Lung (tissue), 12 donors: Measurements from ENCODE around the gene PCDH9. TPM values are rescaled to one million over a fixed set of nuclear protein-coding genes. Genes with fewer than 3 reads are reported as not detected.

Source experiments
- ATAC-seq: fragments of 200-7000 bp; cut with Tn5 transposase; one replicate; pipeline ENCODE4 v1.9.1; 2020; ENCODE audit warnings: moderate number of reproducible peaks; ENCODE audit not compliant: insufficient read depth, low FRiP score
- DNase-seq, 3 donors: peaks; one replicate each; pipeline ENCODE4 v3.0.0-alpha.2; 2013 to 2017
- H3K27ac ChIP-seq, 2 donors: one replicate each; pipeline ENCODE4 v1.5.1; 2013; ENCODE audit warnings: mild to moderate bottlenecking in 2 of 2, moderate library complexity in 2 of 2, control low read depth in 1 of 2, inconsistent platforms in 1 of 2, low read depth in 1 of 2, low read length in 1 of 2
- H3K27me3 ChIP-seq, 3 donors: one replicate each; pipeline ENCODE4 v1.5.1; 2013; ENCODE audit warnings: low read length in 2 of 3; ENCODE audit not compliant: control insufficient read depth in 3 of 3, insufficient read depth in 3 of 3
- H3K36me3 ChIP-seq, 4 donors: one replicate each; pipeline ENCODE4 v1.5.1; 2013; ENCODE audit warnings: low read length in 4 of 4, mild to moderate bottlenecking in 1 of 4, moderate library complexity in 1 of 4; ENCODE audit not compliant: control insufficient read depth in 4 of 4, insufficient read depth in 4 of 4
- H3K4me1 ChIP-seq, 5 donors: one replicate each; pipeline ENCODE4 v1.5.1; 2013; ENCODE audit warnings: low read length in 5 of 5, mild to moderate bottlenecking in 2 of 5, moderate library complexity in 1 of 5; ENCODE audit not compliant: control insufficient read depth in 5 of 5, insufficient read depth in 5 of 5
- H3K4me3 ChIP-seq: one replicate; pipeline ENCODE4 v1.5.1; 2013; ENCODE audit warnings: mild to moderate bottlenecking, control low read depth, moderate library complexity
- H3K9ac ChIP-seq, 2 donors: one replicate each; pipeline ENCODE4 v1.5.1; 2013; ENCODE audit warnings: low read length in 2 of 2, control low read depth in 1 of 2; ENCODE audit not compliant: insufficient read depth in 1 of 2
- H3K9me3 ChIP-seq, 4 donors: one replicate each; pipeline ENCODE4 v1.5.1; 2013; ENCODE audit warnings: low read length in 3 of 4, mild to moderate bottlenecking in 1 of 4, moderate library complexity in 1 of 4; ENCODE audit not compliant: control insufficient read depth in 4 of 4, insufficient read depth in 3 of 4
- CTCF ChIP-seq: IDR thresholded peaks from 2 replicates; pipeline ENCODE4 v1.5.1; 2012; ENCODE audit warnings: mild to moderate bottlenecking; ENCODE audit errors: control extremely low read depth, extremely low read depth
- WGBS, 2 donors: extraction: QIAGEN DNeasy Blood & Tissue Kit; methylation state at CpG; one replicate each; pipeline ENCODE4 v1.1.7; 2013; 5-methylcytosine and 5-hydroxymethylcytosine counted together
- polyA plus RNA-seq, 2 donors: library from polyadenylated mRNA; stranded (reverse); fragments of 200-250 nt; gene quantifications; one replicate each; pipeline ENCODE4 v1.2.1, GENCODE V29; 2013
- total RNA-seq, 2 donors: library from RNA; depleted of rRNA in 1 of 2; stranded (reverse); fragments of >200 nt in 1 of 2; gene quantifications; one replicate each; pipeline ENCODE4 v1.2.1, GENCODE V29; 2014 to 2021
- donor health status: control.
- donor health status: control.
- donor health status: Bipolar disorder and iron deficiency.
- donor health status: healthy.
- donor health status: DM: yes; HTN: yes; CAD: no.

PCDH9 gene
- total and polyA plus RNA-seq, 4 donors: 0.68 to 22.2 (median 4.1) TPM

- Histone ChIP-seq H3K9ac (no peak overlapping the region), H3K4me1 (peaks cover 0 to 10% (median 0%) of the 10 kb centered on the region in 5 donors), H3K27ac (no peak overlapping the region), H3K9me3 (no peaks in the 10 kb centered on the region), H3K27me3 (no peaks in the 10 kb centered on the region), H3K4me3 (no peak overlapping the region), H3K36me3 (no peaks in the 10 kb centered on the region)
- no peak for TF ChIP-seq CTCF
- DNase-seq (no peak), ATAC-seq (no peak)
These were observed 566.4 kb downstream of the PCDH9 start for GRCh38 chr13:66663711-66664110.

- TF ChIP-seq CTCF: no peak
- ATAC-seq (no peak), DNase-seq (no peak)
- Histone ChIP-seq H3K27ac (no peak overlapping the region), H3K9me3 (no peaks in the 10 kb centered on the region), H3K36me3 (no peaks in the 10 kb centered on the region), H3K9ac (no peak overlapping the region), H3K27me3 (no peaks in the 10 kb centered on the region), H3K4me3 (no peak overlapping the region), H3K4me1 (peaks cover 0 to 10% (median 0%) of the 10 kb centered on the region in 5 donors)
- WGBS, 2 donors: 73 to 88% methylated on average over 2 of the region's 2 CpGs
These were observed 566.9 kb downstream of the PCDH9 start for GRCh38 chr13:66663206-66663605.

- Histone ChIP-seq H3K36me3 (no peaks in the 10 kb centered on the region), H3K4me1 (peaks cover 0 to 15% (median 0%) of the 10 kb centered on the region in 5 donors), H3K9ac (no peak overlapping the region), H3K27ac (no peak overlapping the region), H3K27me3 (no peaks in the 10 kb centered on the region), H3K9me3 (no peaks in the 10 kb centered on the region), H3K4me3 (no peak overlapping the region)
- 91% methylated on average over 2 of the region's 2 CpGs for WGBS, 2 donors
- no peak for TF ChIP-seq CTCF
- ATAC-seq (no peak), DNase-seq (no peak)
These were observed 568.8 kb downstream of the PCDH9 start for GRCh38 chr13:66661336-66661735.

GRCh38 chr13:66660468-66660813 is 569.7 kb downstream of the PCDH9 start:
- no peak overlapping the region for H3K9ac ChIP-seq
- no peaks in the 10 kb centered on the region for H3K36me3 ChIP-seq
- H3K27ac ChIP-seq: no peak overlapping the region
- ATAC-seq: no peak
- no peak overlapping the region for H3K4me3 ChIP-seq
- H3K9me3 ChIP-seq: no peaks in the 10 kb centered on the region
- peaks cover 0 to 15% (median 0%) of the 10 kb centered on the region in 5 donors for H3K4me1 ChIP-seq
- no peak for TF ChIP-seq CTCF
- no peak for DNase-seq
- no peaks in the 10 kb centered on the region for H3K27me3 ChIP-seq
